ENCODE results near the gene BPIFA2.

The BPIFA2 gene

GRCh38 chr20:33203444-33203843 is 35.5 kb downstream of the BPIFA2 start:
- DNase-seq = no peak

- peak; percentile 53 for DNase-seq
These were observed 41.8 kb downstream of the BPIFA2 start for GRCh38 chr20:33209789-33210188.

- no peak for DNase-seq
These were observed 42.4 kb downstream of the BPIFA2 start for GRCh38 chr20:33210371-33210770.

DNA sequence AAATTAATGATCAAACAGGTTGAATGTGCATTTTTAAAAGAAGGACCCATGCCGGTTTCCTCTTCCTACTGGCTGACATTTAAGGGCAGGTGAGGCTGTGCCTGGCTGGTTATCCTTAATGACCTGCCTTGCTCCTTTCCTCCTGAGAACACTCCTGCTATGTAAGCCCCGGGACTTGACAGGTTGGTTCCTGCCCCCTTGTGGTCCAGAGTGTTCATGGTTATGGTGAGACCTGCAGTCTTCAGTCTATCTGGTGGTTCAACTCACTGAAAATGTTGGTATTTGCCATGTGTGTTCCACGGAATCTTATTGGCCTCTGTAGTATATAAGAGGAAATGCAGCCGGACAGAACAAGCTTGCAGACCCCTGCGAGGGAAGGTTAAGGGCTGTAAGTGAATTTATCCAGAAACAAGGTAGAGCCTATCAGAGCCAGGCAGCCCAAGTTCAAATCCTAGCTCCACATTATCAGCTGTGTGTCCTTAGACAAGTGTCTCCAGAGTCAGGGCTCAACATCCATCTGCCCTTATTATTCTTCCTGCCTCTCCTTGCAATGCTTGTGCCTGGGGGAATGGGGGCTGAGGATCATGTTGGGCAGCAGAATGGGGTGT is 44.0 kb downstream of the BPIFA2 start:
- DNase-seq = peak; percentile 59

- DNase-seq = no peak
These were observed 49.1 kb downstream of the BPIFA2 start, which contains the start of gene BPIFA3 for GRCh38 chr20:33217052-33217451. Gene BPIFA3 (plus strand): TSS chr20:33217352. CDS start chr20:33217537, 185 bp downstream.

- no peak for DNase-seq
These were observed 56.4 kb downstream of the BPIFA2 start for GRCh38 chr20:33224399-33224798.

DNA sequence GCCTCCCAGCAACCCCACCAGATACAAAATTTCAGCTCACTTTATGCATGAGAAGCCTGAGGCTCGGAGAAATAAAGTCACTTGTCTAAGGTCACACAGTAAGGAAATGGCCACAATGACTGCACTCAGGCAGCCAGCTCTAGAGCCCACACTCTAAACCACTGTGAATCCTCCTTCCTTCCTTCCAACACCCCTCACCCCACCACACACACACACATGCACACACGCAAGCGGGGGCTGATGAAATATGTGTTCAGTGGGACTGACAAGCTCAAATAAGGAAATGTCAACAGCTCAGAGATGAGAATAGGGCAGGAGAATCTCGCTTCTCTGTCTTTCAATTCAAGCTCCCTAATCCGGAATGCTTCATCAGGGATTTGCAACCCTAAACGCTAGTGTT is 61.9 kb downstream of the BPIFA2 start:
- DNase-seq = no peak
